Activated CD4-positive, CD25-positive, alpha-beta regulatory T cell (primary cell): Measurements from ENCODE around the gene TMC3.
"Not testable (repeated sequence)": the region's sequence is repeated elsewhere in the genome, so short reads cannot be mapped to it uniquely, and the experiment has no call there.

Experiments
- DNase-seq, 4 experiments: peaks; one replicate each; lab custom pipeline; 2025; lab: John Stamatoyannopoulos, UW

Gene TMC3

GRCh38 chr15:81346611-81347010, 27.4 kb downstream of the TMC3 start:
- DNase-seq, result no peak

GRCh38 chr15:81343371-81343770, 30.6 kb downstream of the TMC3 start:
- DNase-seq, result no peak

GRCh38 chr15:81341351-81341750, 32.7 kb downstream of the TMC3 start:
- no peak for DNase-seq

- no peak for DNase-seq
These were observed 34.2 kb downstream of the TMC3 start for GRCh38 chr15:81339851-81340250.

GRCh38 chr15:81339321-81339720, 34.7 kb downstream of the TMC3 start:
- DNase-seq, result no peak

GRCh38 chr15:81338170-81339007, 35.6 kb downstream of the TMC3 start:
- DNase-seq, result no peak

GRCh38 chr15:81337713-81338157, 36.3 kb downstream of the TMC3 start:
- DNase-seq, result no peak

- no peak for DNase-seq
These were observed 36.8 kb downstream of the TMC3 start for GRCh38 chr15:81337241-81337640.

- peak in 2 of 4 experiments; percentile 6 to 16 for DNase-seq
These were observed 37.4 kb downstream of the TMC3 start for GRCh38 chr15:81336568-81336967.

- no peak for DNase-seq
These were observed 38.4 kb downstream of the TMC3 start for GRCh38 chr15:81335631-81336030.

GRCh38 chr15:81334768-81335435, 39.1 kb downstream of the TMC3 start:
- DNase-seq, result no peak

GRCh38 chr15:81333363-81333762, 40.6 kb downstream of the TMC3 start:
- no peak for DNase-seq

GRCh38 chr15:81332326-81332725, 41.7 kb downstream of the TMC3 start:
- DNase-seq, result no peak

GRCh38 chr15:81331600-81331999, 42.4 kb downstream of the TMC3 start:
- no peak for DNase-seq

GRCh38 chr15:81331141-81331540, 42.9 kb downstream of the TMC3 start:
- not testable (repeated sequence) for DNase-seq

- DNase-seq, result no peak
These were observed 43.5 kb downstream of the TMC3 start for GRCh38 chr15:81330366-81331090.

- DNase-seq, result no peak
These were observed 44.6 kb downstream of the TMC3 start for GRCh38 chr15:81329446-81329845.

GRCh38 chr15:81327516-81327915, 46.5 kb downstream of the TMC3 start:
- DNase-seq, result no peak

- no peak for DNase-seq
These were observed 47.4 kb downstream of the TMC3 start for GRCh38 chr15:81326466-81327212.

- DNase-seq, result peak; percentile 87 to 96 (median 92)
These were observed 49.8 kb downstream of the TMC3 start, which contains the start of gene STARD5 for GRCh38 chr15:81323944-81324881. Gene STARD5 (minus strand): TSS chr15:81324141. CDS start chr15:81324099, 42 bp downstream.

- no peak for DNase-seq
These were observed 50.5 kb downstream of the TMC3 start for GRCh38 chr15:81323559-81323943.
